Measurements from ENCODE around the gene PHLDB2.

Gene PHLDB2

DNA sequence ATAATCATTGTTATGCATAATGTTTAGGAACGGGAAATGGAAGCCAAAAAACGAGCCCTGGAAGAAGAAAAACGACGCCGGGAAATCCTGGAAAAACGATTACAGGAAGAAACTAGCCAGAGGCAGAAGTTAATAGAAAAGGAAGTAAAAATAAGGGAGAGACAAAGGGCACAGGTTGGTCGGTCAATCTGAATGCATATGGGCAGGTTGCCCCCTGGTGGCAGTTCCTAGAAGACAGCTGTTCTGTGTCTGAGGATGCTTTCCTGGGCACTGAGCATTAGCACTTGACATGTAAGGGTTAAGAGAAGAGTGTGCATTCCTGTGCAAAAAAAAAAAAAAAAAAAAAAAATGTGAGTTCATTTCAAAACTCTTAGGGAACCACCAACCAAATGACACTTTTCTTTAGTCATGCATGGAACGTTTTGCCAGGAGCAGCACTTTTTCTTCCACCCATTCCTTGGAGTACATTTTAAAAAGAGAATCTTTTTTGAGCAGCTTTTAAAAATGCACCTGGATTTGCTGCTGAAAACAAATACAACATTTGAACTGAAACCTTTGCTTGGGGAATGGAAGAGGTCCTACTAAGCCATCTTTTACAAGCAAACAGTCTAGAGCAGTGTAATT lies 108.7 kb downstream of the PHLDB2 start:
- no peak overlapping the region for H3K27ac ChIP-seq (ENCODE audit: low read length)
- peaks cover 7% of the 10 kb centered on the region for H3K4me1 ChIP-seq (ENCODE audit: control insufficient read depth, low read depth, low read length)
- H3K4me3 ChIP-seq (ENCODE audit: low read length) = no peak overlapping the region

DNA sequence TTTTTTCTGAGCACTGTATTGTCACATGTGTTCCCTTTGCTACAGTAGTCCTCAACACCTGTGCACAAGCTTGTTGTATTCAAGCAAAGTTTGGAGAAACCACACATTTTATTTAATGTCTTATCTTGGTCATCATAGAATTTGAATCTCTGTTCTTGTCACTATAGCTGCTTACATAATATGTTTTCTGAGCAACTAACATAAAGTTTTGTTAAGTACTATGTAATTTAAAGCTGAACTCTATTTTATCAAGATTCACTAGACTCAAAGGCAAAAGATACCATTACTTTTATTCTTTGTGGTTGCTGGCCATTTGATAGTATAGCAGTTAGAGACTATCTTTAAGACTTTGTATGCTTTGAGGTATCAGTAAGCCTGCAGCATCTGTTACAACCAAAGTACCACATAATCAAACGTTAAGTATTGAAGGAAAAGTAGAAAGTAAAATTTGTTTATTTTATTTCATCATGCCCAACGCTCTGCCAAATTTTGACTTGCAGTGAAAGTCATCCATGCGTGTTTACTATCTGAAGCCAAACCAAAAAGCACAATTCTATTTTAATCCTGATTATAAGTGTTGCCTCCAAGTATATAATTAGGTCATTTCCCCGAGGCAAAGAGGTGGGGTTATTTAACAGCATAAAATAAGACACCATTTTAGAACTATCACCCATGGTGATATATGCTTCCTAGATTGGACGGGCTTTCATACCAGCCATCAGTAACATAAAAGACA lies 109.4 kb downstream of the PHLDB2 start:
- H3K27me3 ChIP-seq (ENCODE audit: control insufficient read depth, insufficient read depth, low read length) = no peaks in the 10 kb centered on the region
- H3K9me3 ChIP-seq (ENCODE audit: control insufficient read depth, low read depth, low read length) = no peaks in the 10 kb centered on the region

More for the DNA sequence above, 108.7 kb downstream of the PHLDB2 start:
- Histone ChIP-seq H3K9me3 (ENCODE audit: control insufficient read depth, low read depth, low read length) (no peaks in the 10 kb centered on the region), H3K36me3 (ENCODE audit: control insufficient read depth, low read depth, low read length) (peaks cover 12% of the 10 kb centered on the region), H3K9ac (ENCODE audit: low read length) (peak overlapping the region; percentile 1), H3K27me3 (ENCODE audit: control insufficient read depth, insufficient read depth, low read length) (no peaks in the 10 kb centered on the region)

DNA sequence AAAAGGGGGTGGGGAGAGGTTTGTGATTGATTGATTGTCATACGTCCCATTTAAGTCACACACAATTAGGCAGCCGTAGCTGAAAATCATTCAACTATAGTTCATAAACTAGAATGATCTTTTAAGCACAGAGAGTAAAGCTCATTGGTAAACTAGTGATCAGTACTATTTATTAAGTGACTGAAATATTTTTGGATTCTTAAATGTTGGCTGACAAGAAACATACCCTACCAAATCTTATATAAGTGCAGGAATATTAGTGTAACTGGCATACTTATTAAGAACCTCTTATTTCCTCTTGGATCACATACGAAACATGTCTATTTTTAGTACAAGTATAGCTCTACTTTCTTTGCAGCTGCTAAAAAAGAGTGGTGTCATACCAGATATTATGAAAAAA lies 111.3 kb downstream of the PHLDB2 start:
- Histone ChIP-seq H3K36me3 (ENCODE audit: control insufficient read depth, low read depth, low read length) (peaks cover 16% of the 10 kb centered on the region), H3K4me1 (ENCODE audit: control insufficient read depth, low read depth, low read length) (peaks cover 7% of the 10 kb centered on the region), H3K9ac (ENCODE audit: low read length) (no peak overlapping the region), H3K27me3 (ENCODE audit: control insufficient read depth, insufficient read depth, low read length) (no peaks in the 10 kb centered on the region), H3K4me3 (ENCODE audit: low read length) (no peak overlapping the region), H3K27ac (ENCODE audit: low read length) (no peak overlapping the region), H3K9me3 (ENCODE audit: control insufficient read depth, low read depth, low read length) (no peaks in the 10 kb centered on the region)

More for the DNA sequence above, 109.4 kb downstream of the PHLDB2 start:
- Histone ChIP-seq H3K4me1 (ENCODE audit: control insufficient read depth, low read depth, low read length) (peaks cover 7% of the 10 kb centered on the region), H3K4me3 (ENCODE audit: low read length) (no peak overlapping the region), H3K27ac (ENCODE audit: low read length) (no peak overlapping the region), H3K36me3 (ENCODE audit: control insufficient read depth, low read depth, low read length) (peaks cover 12% of the 10 kb centered on the region), H3K9ac (ENCODE audit: low read length) (no peak overlapping the region)

DNA sequence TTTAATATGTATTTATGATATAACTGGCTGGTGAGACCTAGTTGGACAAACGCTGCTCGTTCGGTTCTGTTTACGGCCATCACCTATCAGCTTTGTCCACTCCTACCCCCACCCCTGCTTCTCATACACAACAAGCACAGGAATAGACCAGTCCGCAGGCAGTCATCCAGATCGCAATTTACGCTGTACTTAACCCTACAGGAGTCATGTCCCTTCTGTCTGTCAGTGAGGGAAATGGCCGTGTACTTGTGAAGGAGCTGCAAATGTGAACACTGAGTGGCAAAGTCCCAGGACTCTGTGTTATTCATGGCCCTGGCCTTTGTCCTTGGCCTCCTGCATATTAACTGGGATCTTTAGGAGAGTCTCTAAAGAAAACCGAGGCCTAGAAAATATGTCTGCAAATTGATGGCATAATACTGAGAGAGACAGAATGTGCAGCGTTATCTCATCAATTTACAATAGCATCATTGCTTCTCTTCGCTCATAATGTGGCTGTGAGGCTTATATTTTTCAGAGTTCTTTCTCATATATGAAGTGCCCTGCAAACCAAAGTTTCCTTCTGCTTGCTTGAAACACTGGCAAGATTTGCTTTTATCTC lies 112.6 kb downstream of the PHLDB2 start:
- Histone ChIP-seq H3K4me1 (ENCODE audit: control insufficient read depth, low read depth, low read length) (peaks cover 7% of the 10 kb centered on the region), H3K27ac (ENCODE audit: low read length) (no peak overlapping the region), H3K9me3 (ENCODE audit: control insufficient read depth, low read depth, low read length) (no peaks in the 10 kb centered on the region), H3K36me3 (ENCODE audit: control insufficient read depth, low read depth, low read length) (peaks cover 16% of the 10 kb centered on the region), H3K27me3 (ENCODE audit: control insufficient read depth, insufficient read depth, low read length) (no peaks in the 10 kb centered on the region), H3K4me3 (ENCODE audit: low read length) (no peak overlapping the region), H3K9ac (ENCODE audit: low read length) (no peak overlapping the region)

DNA sequence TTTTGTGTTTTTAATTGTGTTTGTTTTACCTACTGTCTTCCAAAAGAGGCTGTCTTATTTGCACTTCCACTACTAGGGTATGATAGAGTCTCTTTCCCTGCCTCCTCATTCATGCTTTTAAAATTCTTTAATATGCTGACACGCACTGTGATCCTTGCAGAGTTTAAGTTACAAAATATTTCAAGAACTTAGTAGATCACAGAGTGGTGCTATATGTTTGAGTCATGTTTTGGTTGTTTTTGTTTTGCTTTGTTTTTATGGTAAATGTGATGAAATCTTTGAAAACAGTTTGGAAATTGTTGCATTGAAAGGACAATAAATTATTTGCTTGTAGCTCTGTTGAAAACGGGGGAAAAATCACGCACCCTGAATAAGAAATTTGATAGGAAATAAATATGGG lies 113.8 kb downstream of the PHLDB2 start:
- no peaks in the 10 kb centered on the region for H3K9me3 ChIP-seq (ENCODE audit: control insufficient read depth, low read depth, low read length)
- H3K4me1 ChIP-seq (ENCODE audit: control insufficient read depth, low read depth, low read length) = no peaks in the 10 kb centered on the region
- no peak overlapping the region for H3K27ac ChIP-seq (ENCODE audit: low read length)
- peaks cover 15% of the 10 kb centered on the region for H3K36me3 ChIP-seq (ENCODE audit: control insufficient read depth, low read depth, low read length)
- no peak overlapping the region for H3K9ac ChIP-seq (ENCODE audit: low read length)
- H3K4me3 ChIP-seq (ENCODE audit: low read length) = no peak overlapping the region
- no peaks in the 10 kb centered on the region for H3K27me3 ChIP-seq (ENCODE audit: control insufficient read depth, insufficient read depth, low read length)

DNA sequence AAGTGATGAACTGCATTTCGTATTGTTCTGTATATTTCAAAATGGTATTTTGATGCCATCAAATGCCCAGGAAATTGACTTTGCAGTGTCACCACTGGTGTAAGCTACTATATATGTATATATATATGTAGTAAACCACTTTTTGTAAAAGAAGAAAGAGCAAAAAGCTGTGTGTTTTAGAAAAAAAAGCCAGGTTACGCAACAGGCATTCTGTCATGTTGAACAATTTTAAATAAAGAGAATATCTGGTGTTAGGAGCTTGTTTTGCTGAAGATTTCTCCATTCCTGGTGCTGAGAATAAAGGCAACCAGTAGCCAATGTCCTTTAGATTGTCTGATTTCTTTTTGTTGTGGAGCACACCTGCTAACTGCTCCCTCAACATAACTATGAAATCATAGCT lies 116.1 kb downstream of the PHLDB2 start:
- H3K27me3 ChIP-seq (ENCODE audit: control insufficient read depth, insufficient read depth, low read length) = no peaks in the 10 kb centered on the region
- no peaks in the 10 kb centered on the region for H3K9me3 ChIP-seq (ENCODE audit: control insufficient read depth, low read depth, low read length)
- peaks cover 4% of the 10 kb centered on the region for H3K4me1 ChIP-seq (ENCODE audit: control insufficient read depth, low read depth, low read length)
- H3K9ac ChIP-seq (ENCODE audit: low read length) = no peak overlapping the region
- no peak overlapping the region for H3K27ac ChIP-seq (ENCODE audit: low read length)
- H3K36me3 ChIP-seq (ENCODE audit: control insufficient read depth, low read depth, low read length) = peaks cover 4% of the 10 kb centered on the region
- H3K4me3 ChIP-seq (ENCODE audit: low read length) = no peak overlapping the region

DNA sequence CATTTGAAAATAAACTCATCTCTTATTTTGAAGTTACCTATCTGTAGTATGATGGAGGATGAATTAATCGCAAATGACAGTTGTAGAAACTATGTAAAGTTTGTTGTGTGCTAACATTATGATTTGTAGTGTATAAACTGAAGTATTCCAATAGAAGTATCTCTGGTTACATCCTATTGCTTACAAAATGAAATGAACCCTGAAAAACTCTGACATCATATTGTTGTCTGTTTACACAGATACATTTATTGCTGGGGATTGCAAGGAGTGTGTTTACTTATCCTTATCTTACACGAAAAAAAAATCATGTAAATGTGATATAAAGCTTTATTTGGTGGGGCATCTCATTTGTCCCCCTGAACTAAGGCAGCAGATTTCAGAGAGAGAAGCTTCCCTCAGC lies 117.2 kb downstream of the PHLDB2 start:
- Histone ChIP-seq H3K9ac (ENCODE audit: low read length) (no peak overlapping the region), H3K36me3 (ENCODE audit: control insufficient read depth, low read depth, low read length) (peaks cover 4% of the 10 kb centered on the region), H3K4me3 (ENCODE audit: low read length) (no peak overlapping the region), H3K27me3 (ENCODE audit: control insufficient read depth, insufficient read depth, low read length) (no peaks in the 10 kb centered on the region), H3K27ac (ENCODE audit: low read length) (no peak overlapping the region), H3K4me1 (ENCODE audit: control insufficient read depth, low read depth, low read length) (peaks cover 4% of the 10 kb centered on the region), H3K9me3 (ENCODE audit: control insufficient read depth, low read depth, low read length) (no peaks in the 10 kb centered on the region)

DNA sequence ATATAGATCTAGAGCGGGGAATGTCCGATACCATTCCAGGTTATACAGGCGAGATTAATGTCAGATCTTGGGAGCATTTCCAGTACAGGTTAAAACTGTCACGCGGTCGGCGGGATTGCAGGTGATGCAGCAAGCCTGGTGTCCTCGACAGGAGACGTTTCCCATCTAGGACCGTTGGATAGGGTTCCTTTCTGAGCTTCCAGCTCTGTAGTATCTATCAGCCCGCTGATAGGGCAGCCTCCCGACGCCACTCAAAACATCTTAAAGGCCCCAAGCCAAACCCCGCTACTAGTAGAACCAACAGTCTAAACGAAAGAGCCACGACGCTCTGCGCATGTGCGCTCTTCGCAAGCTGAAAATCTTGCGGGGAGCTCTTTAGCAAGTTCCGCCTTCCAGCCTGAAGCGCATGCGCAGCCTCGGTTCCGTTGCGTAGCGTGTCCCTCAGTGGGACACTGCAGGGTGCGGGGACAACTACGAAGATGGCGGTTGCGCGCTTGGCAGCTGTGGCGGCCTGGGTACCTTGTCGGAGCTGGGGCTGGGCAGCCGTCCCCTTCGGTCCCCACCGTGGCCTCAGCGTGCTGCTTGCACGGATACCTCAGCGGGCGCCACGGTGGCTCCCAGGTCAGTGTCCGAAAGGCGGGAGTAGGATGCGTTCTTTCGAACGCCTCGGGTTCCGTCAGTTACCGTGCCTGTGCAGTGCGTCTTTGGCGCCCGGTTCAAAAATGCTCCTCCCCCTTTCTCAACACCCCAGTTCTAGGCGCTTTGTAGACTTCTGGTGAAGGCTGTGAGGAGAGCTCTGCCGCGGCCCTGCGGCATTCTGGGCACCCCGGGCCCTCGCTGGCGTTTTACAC lies 119.7 kb downstream of the PHLDB2 start, which contains the start of gene ABHD10:
Gene ABHD10 (plus strand): TSS at position 444 of the 851 bp plus-strand sequence. CDS start 36 bp downstream, at position 480.
- H3K9me3 ChIP-seq (ENCODE audit: control insufficient read depth, low read depth, low read length) = no peaks in the 10 kb centered on the region
- H3K9ac ChIP-seq (ENCODE audit: low read length) = peak within 1 kb of the TSS; percentile 63
- peak within 1 kb of the TSS; percentile 43 for H3K27ac ChIP-seq (ENCODE audit: low read length)
- H3K27me3 ChIP-seq (ENCODE audit: control insufficient read depth, insufficient read depth, low read length) = no peaks in the 10 kb centered on the region
- H3K4me3 ChIP-seq (ENCODE audit: low read length) = peak within 1 kb of the TSS; percentile 83
- peaks cover 4% of the 10 kb centered on the region for H3K4me1 ChIP-seq (ENCODE audit: control insufficient read depth, low read depth, low read length)
- peaks cover 7% of the 10 kb centered on the region for H3K36me3 ChIP-seq (ENCODE audit: control insufficient read depth, low read depth, low read length)

DNA sequence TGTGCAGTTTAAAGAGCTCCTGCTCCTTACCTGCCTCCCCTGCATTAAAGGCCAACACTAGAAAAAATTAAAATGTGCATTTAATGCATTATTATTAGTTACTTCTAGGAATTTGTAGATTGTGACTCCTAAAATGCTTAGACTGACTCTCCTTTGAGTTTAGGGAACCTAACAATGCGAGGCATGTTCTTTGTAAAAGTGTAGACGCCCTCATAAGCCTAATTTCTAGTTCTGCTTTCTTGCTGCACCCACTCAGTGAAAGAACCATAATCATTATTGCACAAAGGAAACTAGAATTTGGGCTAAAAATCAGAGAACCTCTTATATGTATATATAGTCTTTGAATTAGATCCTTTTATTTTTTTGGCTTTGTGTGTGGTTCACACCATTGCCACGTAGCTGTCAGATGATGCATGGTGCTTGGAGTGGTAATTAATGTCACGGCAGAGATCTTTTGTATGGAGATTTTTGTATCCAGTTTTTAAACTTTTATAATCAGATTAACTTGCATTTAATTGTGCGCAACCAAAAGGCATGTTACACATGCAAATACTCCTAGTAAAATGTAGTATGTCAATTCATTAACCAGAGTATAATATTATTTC lies 120.5 kb downstream of the PHLDB2 start:
- H3K27me3 ChIP-seq (ENCODE audit: control insufficient read depth, insufficient read depth, low read length) = no peaks in the 10 kb centered on the region
- no peaks in the 10 kb centered on the region for H3K9me3 ChIP-seq (ENCODE audit: control insufficient read depth, low read depth, low read length)
- H3K4me1 ChIP-seq (ENCODE audit: control insufficient read depth, low read depth, low read length) = peaks cover 4% of the 10 kb centered on the region
- H3K4me3 ChIP-seq (ENCODE audit: low read length) = peak overlapping the region; percentile 83
- no peak overlapping the region for H3K27ac ChIP-seq (ENCODE audit: low read length)
- H3K9ac ChIP-seq (ENCODE audit: low read length) = peak overlapping the region; percentile 63
- peaks cover 7% of the 10 kb centered on the region for H3K36me3 ChIP-seq (ENCODE audit: control insufficient read depth, low read depth, low read length)

DNA sequence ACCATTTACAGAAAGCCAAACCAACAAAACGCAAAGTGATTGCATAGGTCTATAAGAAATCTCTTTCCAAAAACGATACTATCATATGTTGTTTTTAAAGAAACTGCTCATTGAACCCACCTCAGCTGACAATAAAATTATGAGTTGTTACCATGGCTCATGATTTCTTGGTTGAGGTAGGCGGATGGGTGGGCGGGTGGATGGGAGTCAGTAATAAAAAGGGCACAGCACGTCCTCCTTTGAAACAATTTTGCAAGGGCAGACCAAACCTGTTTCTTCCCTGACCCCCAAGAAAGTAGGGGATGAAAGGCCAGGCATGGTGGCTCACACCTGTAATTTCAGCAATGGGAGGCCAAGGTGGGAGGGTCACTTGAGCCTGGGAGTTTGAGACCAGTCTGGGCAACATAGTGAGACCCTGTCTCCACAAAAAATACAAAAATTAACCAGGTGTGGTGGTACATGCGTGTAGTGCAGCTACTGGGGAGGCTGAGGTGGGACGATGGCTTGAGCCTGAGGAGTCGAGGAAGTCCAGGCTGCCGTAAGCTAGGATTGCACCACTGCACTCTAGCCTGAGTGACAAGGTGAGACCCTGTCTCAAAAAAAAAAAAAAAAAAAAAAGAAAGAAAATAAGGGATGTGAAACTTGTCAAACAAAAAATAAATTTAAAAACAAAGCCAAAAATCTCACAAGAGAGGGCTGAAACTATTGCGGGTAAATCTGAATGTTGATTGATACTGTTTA lies 121.8 kb downstream of the PHLDB2 start:
- Histone ChIP-seq H3K4me1 (ENCODE audit: control insufficient read depth, low read depth, low read length) (peaks cover 4% of the 10 kb centered on the region), H3K27me3 (ENCODE audit: control insufficient read depth, insufficient read depth, low read length) (no peaks in the 10 kb centered on the region), H3K9me3 (ENCODE audit: control insufficient read depth, low read depth, low read length) (no peaks in the 10 kb centered on the region), H3K27ac (ENCODE audit: low read length) (no peak overlapping the region), H3K9ac (ENCODE audit: low read length) (no peak overlapping the region), H3K36me3 (ENCODE audit: control insufficient read depth, low read depth, low read length) (peaks cover 6% of the 10 kb centered on the region), H3K4me3 (ENCODE audit: low read length) (peak overlapping the region; percentile 83)
